D721Med (cell line): ENCODE results near the gene INSRR.

Source experiments
- DNase-seq: peaks from one replicate; pipeline ENCODE4 v3.0.0; 2011; ENCODE audit warnings: low spot score; ENCODE audit not compliant: insufficient read length
- FAIRE-seq: peaks from 2 replicates; lab custom pipeline; 2011; peaks lifted over from hg19 to GRCh38; lab: Jason Lieb, UNC
- TF ChIP-seq, protein P1 (sequence below): IDR thresholded peaks from 2 replicates; pipeline ENCODE4 v1.5.1; 2012; ENCODE audit warnings: mild to moderate bottlenecking, control low read depth; ENCODE audit not compliant: insufficient read depth; ENCODE audit errors: missing control alignments

Gene INSRR

DNA sequence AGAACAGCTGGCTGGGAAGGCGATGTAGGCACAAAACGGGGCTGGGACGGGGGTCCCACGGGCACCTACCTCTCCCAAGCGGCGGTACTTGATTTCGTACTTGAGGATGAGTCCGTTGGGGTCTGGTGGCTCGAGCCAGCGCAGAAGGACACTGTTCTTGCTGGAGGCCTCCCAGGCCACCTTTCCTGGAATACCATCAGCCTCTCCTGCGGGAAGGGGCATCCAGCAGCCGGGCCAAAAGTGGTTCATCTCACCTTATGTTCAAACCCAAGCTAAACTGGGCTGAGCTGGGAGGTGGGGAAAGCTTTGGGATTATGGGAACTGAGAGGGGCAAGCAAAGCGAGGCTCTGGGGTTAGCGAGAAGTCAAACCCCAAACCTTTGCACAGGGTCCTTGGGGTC lies 14.3 kb downstream of the INSRR start:
- TF ChIP-seq, protein P1, sequence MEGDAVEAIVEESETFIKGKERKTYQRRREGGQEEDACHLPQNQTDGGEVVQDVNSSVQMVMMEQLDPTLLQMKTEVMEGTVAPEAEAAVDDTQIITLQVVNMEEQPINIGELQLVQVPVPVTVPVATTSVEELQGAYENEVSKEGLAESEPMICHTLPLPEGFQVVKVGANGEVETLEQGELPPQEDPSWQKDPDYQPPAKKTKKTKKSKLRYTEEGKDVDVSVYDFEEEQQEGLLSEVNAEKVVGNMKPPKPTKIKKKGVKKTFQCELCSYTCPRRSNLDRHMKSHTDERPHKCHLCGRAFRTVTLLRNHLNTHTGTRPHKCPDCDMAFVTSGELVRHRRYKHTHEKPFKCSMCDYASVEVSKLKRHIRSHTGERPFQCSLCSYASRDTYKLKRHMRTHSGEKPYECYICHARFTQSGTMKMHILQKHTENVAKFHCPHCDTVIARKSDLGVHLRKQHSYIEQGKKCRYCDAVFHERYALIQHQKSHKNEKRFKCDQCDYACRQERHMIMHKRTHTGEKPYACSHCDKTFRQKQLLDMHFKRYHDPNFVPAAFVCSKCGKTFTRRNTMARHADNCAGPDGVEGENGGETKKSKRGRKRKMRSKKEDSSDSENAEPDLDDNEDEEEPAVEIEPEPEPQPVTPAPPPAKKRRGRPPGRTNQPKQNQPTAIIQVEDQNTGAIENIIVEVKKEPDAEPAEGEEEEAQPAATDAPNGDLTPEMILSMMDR: no peak
- FAIRE-seq (no peak), DNase-seq (no peak)

DNA sequence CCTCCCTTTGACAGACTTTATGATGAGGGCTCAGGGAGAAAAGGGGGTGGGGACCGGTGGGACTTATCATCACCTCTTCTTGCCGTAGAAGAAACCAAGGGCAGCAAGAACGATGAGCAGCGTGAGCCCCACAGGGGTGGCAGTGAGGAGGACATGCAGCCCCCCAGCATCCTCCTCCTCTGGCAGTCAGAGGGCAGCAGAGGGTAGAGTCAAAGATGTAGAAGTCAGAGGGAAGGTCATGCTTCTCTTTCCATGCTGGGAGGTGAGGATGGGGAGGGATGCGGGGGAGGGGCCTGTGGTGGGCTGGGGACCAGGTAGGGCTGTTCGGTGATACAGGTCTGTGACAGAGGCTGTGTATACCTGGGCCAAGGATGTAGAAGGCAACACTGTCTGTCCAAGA lies 14.8 kb downstream of the INSRR start:
- DNase-seq: no peak
- no peak for FAIRE-seq
- TF ChIP-seq, protein P1: no peak

DNA sequence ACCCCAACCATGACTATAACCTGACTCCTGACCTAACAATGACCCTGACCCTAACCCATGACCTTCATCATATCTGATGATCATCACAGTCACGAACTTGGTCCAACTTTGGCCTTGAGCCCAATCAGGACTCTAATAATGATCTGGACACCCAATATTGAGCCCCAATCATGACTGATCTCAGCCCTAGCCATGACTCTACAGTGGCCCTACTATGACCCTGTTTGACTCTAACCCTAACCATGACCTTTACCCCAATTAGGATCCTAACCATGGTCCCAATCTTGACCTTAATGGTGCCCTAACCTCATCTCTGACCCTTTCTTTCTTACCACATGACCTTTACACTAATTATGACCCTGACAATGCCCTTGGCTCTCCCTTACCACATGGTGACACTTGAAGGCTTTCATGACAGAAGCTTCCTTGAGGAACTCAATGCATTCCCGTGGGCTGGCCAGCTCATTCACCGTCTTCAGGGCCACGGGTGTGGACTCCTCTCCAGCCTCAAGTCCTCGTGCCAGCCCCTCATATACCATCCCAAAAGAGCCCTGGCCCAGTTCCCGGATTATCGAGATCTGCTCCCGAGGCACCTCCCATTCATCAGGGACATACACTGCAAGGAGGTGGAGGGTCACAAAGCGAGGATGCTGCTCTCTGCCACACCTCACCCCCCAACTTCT lies 16.2 kb downstream of the INSRR start:
- no peak for FAIRE-seq
- DNase-seq: no peak
- TF ChIP-seq, protein P1: no peak

DNA sequence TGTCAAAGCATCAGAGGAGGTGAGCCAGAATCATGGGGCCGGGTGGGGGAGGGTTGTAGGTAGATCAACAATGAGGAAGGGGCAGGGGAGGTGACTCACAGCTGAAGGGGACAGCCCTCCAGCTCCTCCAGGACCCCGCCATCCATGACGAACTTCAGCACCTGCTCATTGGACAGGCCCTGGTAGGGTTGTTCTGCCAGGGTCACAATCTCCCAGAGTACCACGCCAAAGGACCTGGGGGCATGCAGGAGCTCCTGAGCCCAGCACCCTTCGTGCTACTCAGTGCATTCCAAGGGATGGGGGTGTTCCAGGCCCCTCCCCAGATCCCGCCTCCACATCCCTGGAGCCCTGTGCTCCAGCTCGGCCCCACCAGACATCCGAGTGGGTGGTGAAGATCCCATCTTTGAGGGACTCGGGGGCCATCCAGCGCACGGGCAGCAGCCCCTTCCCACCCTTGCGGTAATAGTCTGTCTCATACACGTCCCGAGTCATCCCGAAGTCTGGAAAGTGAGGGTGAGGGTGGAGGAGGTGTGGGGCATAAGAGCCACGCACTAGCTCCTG lies 17.5 kb downstream of the INSRR start:
- TF ChIP-seq, protein P1: no peak
- no peak for FAIRE-seq
- no peak for DNase-seq

DNA sequence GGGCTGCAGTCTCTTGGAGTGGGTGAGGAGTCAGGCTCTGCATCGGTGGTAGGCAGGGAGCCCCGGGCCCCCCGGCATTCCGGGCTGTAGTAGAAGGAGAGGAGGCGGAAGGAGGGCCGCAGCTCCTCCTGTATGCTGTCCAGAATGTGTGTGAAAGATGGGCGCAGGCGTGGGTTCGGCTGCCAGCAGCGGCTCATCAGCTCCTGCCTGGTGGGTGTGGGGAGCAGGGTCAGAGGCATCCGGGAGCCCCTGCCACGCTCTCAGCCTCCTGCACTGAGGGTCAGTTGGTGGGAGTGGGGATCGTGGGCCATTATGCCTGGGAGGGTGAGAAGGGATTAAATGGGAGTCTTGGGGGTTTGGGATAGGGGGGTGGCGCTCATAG lies 18.0 kb downstream of the INSRR start:
- no peak for DNase-seq
- FAIRE-seq: no peak
- TF ChIP-seq, protein P1: no peak

DNA sequence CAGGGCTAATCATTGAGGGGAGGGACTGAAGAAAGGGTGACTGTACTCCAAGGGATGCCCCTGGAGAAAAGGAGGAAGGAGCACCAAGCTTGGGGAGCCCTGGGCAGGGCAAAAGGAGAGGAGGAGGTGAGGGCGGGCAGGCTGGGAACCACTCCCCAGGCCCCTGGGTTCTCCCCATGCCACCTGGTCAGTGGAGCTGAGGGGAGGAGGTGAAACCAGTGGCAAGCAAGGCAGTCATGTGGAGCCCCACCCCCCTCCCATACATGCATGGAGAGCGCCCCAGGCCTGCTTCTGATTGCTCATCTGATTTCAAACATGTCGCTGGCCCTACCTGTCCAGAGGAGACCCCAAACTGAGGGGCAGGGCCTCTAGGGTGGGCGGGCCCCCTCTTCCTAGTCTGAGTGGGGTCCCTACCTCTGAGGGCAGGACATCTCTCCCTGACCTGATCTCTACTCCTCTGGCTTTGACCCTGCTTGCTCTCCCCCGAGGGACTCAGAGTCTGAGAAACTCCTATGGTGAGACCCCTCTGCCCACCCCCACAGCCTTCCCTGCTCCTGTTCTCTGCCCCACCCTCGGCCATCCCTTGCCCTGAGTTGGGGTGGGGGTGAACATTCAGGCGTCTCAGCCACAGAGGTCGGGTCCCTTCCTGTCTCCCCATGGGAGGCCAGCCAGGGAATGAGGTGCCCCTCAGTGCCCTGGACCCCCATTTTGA lies 18.6 kb downstream of the INSRR start:
- TF ChIP-seq, protein P1: no peak
- FAIRE-seq (no peak), DNase-seq (no peak)
